Head of caudate nucleus (tissue), 42 donors: ENCODE data around the gene PEMT.

Source experiments
- DNase-seq, 42 donors: peaks; one replicate each; pipeline versions ENCODE4 v3.0.0 to v3.0.0-alpha.2; 2020 to 2021; ENCODE audit warnings: mixed read lengths in 7 of 42
- intact Hi-C: fragments of 100-400 bp; cut with DNase I; formaldehyde crosslinking; loops from one replicate; pipeline ENCODE4 v1.15.0; 2022

The PEMT gene

GRCh38 chr17:17525311-17525710 lies 66.2 kb downstream of the PEMT start:
- DNase-seq, result peak in 1 of 42 donors; percentile 47
- intact Hi-C loops, result no loop called here

- intact Hi-C loops, result no loop called here
- no peak for DNase-seq
These were observed 67.6 kb downstream of the PEMT start for GRCh38 chr17:17523731-17524490.

GRCh38 chr17:17523001-17523730 lies 68.3 kb downstream of the PEMT start:
- intact Hi-C loops, result no loop called here
- no peak for DNase-seq

DNA sequence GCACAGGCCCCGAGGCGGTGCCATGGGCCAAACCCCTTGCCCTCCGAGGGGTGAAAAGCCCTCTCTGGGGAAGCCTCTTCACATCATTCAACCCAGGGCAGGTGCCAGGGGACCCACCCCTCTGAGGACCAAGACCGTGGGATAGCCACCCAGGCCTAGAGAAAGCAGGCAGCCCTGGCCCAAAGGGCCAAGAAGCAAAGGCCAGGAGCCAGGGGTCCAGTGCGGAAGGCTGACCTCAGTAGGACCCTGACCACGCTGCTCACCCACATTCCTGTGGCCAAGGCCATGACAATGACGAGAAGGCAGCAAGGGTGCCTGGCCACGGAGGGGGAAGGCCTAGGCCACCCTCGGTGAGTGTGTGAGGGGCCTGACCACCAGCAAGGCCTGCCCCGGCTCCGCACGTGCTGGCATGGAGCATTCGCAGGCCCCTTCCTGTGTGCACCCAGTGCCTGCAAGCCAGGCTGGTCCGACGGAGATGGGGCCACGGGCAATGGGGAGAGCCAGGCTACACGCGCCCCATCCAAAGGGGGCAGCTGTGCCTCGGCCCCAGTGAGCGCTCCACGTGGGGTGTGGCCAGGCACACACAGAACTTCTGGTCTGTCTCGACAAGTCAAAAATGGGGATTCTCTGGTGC lies 70.8 kb downstream of the PEMT start:
- no peak for DNase-seq
- intact Hi-C loops, result no loop called here

DNA sequence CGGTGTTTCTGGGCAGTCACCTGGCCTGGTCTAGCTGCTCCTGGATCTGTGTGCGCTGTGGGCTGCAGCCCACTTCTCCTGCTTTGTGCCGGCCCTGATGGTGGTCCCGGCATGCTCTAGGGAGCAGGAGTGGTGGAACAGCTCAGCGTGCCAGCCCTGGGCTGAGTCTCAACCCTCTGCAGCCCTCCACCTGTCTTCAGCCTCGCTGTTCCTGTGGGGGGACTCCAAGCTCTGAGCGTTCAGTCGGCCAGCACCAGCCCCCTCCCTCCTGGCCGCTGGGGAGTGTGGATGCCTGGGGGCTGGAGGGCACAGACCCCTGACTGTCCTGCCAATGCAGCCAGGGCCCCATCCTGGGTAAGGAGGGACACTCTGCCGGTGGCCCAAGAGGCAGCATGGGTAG lies 71.6 kb downstream of the PEMT start:
- intact Hi-C loops, result no loop called here
- DNase-seq, result no peak

- no peak for DNase-seq
- intact Hi-C loops, result no loop called here
These were observed 72.6 kb downstream of the PEMT start for GRCh38 chr17:17518951-17519350.

- no peak for DNase-seq
- intact Hi-C loops, result no loop called here
These were observed 73.5 kb downstream of the PEMT start for GRCh38 chr17:17518014-17518413.

DNA sequence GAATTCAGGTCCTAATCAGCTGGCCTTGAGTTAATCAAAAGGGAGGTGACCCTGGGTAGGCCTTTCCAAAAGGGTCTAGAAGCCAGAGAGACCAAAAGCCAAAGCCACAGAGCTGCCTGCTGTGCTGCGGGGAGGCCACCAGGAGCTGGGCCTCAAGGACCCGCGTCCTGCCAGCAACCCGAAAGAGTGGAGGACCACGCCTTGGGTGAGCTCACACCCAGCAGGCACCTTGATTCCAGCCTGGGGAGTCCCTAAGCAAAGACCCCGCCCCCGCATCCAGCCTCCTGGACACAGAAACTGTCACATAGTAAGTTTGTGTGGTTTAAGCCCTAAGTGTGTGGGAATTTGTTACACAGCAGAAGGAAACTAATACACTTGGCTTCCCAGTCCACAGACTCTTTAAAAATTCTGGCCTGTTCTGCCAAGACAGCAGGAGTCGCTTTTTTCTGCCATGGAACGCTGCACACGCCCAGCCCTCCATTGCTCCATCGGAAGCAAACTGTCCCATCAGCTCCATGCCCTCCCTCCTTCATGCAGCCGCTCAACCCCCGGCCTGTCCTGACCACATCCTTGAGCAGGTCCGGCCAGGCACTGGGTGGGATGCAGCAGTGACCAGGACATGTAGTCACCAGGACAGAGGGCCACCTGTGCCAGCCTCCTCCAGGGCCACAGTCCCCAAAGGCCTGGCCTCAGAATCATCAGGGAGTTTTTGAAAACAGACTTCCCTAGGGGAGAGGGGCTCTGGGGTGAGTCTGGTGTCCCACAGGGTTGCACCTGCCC lies 74.4 kb downstream of the PEMT start:
- intact Hi-C loops, result no loop called here
- DNase-seq, result no peak

- no peak for DNase-seq
- intact Hi-C loops, result no loop called here
These were observed 75.3 kb downstream of the PEMT start for GRCh38 chr17:17515934-17516930.

DNA sequence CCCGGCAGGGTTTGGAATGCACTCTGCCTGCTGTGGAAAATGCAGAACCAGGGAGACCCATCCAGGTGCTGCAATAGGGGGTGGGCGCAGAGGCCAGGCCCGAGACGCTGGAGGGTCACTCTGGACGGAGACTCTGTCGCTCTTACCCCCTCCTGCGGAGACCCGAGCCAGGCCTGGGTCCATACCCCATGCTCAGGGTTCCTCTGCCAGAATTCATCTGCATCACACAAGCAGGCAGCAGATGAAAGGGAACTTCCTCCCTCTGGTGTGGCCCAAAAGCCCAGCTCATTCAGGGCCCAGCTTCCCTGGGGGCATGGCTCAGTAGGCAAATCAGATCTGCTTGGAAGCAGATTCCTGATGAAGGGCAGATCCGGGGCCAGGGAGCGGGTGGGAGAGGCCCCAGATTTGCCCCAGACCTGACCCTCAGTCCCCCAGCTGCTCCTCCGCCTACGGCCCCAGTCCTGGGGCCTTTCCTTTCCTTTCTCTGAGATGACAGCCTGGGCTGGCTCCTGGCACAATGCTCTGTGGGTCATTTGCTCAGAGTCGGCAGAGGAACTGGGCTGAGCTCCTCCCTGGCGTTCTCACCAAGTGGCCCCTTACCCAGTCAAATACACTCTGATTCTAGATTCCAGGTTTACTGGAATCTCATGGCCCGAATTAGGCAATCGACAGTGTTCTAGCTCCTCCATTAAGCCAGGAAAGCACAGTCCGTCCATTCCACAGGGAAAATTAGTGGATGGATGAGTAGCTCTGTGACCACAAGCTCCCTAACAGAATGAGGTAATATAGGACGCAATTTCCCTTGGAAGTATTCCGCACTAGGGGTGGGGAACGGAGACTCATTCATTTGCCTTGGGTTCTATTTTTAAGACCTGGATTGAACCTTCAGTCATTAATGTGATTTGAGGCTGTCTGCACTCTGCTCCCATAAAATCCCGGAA lies 76.2 kb downstream of the PEMT start:
- intact Hi-C loops, result no loop called here
- no peak for DNase-seq

- intact Hi-C loops, result no loop called here
- DNase-seq, result no peak
These were observed 77.0 kb downstream of the PEMT start for GRCh38 chr17:17514361-17514992.

DNA sequence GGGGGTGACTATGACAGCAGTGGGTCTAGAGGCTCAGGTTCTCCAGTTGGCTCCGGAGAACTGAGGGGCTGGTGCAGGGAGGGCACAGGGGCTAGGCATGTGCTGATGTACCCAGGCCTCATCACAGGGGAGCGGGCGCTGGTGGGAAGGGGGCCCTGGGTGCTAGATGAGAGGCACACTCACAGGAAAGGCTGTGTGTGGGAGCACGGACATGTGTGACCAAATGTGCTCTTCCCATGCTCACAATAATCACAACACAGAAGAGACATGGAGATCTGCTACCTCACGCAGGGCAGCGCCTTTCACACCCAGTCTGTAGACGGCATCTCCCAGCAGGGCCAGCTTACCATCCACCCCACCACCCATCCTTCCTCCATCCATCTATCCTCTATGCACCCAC lies 77.9 kb downstream of the PEMT start:
- no peak for DNase-seq
- intact Hi-C loops, result no loop called here

DNA sequence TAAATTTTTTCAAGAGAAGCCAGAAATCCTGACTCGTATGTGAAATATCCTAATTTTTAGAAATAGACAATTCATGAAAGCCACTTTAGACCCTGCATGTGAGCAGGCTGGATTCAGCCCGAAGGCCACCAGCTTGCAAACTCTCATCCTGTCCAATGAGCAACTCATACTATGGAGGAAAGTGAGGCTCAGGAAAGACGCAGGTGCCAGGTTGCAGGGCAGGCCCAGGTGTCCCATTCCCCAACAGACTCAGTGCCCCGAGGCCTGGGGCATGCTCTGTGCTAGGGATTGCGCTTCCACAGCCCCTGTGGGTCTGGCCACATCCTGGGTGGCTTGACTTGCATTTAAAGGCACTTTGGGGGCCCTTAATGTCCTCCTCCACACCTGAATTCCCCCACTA lies 78.6 kb downstream of the PEMT start:
- intact Hi-C loops, result no loop called here
- no peak for DNase-seq

GRCh38 chr17:17511881-17512858 lies 79.3 kb downstream of the PEMT start:
- peak in 1 of 42 donors; percentile 47 for DNase-seq

DNA sequence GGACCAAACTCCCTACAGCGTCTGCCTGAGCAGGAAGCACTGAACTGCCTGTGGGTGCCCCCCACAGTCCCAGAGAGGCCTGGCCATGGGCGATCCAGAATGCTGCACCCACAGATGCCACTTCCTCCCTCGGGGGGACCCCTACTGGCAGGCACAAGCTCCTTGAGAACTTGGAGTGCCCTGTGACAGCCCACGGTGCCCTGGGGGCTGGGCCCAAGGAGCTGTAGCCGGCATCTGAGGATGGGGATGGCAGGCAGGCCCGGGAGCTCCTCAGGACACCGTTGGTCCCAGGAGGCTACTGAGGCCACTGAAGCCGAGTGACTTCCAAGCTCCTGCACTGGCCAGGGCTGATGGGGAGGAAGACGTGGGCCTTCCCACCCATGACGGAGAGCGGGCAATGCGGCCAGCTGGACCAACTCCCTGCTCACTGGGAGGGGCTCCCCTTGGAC lies 80.2 kb downstream of the PEMT start:
- intact Hi-C loops, result no loop called here
- no peak for DNase-seq

More at GRCh38 chr17:17511881-17512858, 79.3 kb downstream of the PEMT start:
- intact Hi-C loops, result no loop called here
